GM18861 (cell line): ENCODE data around the gene AP2S1.
"Not testable (repeated sequence)": the region's sequence is repeated elsewhere in the genome, so short reads cannot be mapped to it uniquely, and the experiment has no call there.

ENCODE experiments used
- ATAC-seq: cut with Tn5 transposase; IDR thresholded peaks from one replicate; pipeline ENCODE4 v1.9.1; 2021; ENCODE audit not compliant: unreplicated experiment

AP2S1 gene

GRCh38 chr19:46844067-46844489 is 6.6 kb downstream of the AP2S1 start:
- ATAC-seq, result no peak

- ATAC-seq, result no peak
These were observed 7.9 kb downstream of the AP2S1 start for GRCh38 chr19:46842791-46843190.

- ATAC-seq, result no peak
These were observed 9.1 kb downstream of the AP2S1 start for GRCh38 chr19:46841458-46842083.

- no peak for ATAC-seq
These were observed 10.1 kb downstream of the AP2S1 start for GRCh38 chr19:46840498-46840942.

GRCh38 chr19:46839752-46840497 is 10.7 kb downstream of the AP2S1 start:
- ATAC-seq, result no peak

- ATAC-seq, result no peak
These were observed 12.5 kb downstream of the AP2S1 start for GRCh38 chr19:46838160-46838559.

GRCh38 chr19:46834984-46835383 is 15.7 kb downstream of the AP2S1 start:
- ATAC-seq, result no peak

GRCh38 chr19:46834121-46834520 is 16.5 kb downstream of the AP2S1 start:
- no peak for ATAC-seq

GRCh38 chr19:46830864-46831263 is 19.8 kb downstream of the AP2S1 start:
- ATAC-seq, result no peak

- no peak for ATAC-seq
These were observed 22.2 kb downstream of the AP2S1 start for GRCh38 chr19:46828484-46828883.

- no peak for ATAC-seq
These were observed 25.0 kb downstream of the AP2S1 start for GRCh38 chr19:46825731-46826055.

- no peak for ATAC-seq
These were observed 25.5 kb downstream of the AP2S1 start for GRCh38 chr19:46824890-46825730.

GRCh38 chr19:46823049-46823448 is 27.6 kb downstream of the AP2S1 start:
- no peak for ATAC-seq

GRCh38 chr19:46822410-46822787 is 28.2 kb downstream of the AP2S1 start:
- not testable (repeated sequence) for ATAC-seq

- ATAC-seq, result no peak
These were observed 28.9 kb downstream of the AP2S1 start for GRCh38 chr19:46821512-46822409.

GRCh38 chr19:46818812-46819211 is 31.8 kb downstream of the AP2S1 start:
- no peak for ATAC-seq

GRCh38 chr19:46815833-46816627 is 34.6 kb downstream of the AP2S1 start:
- ATAC-seq, result no peak

- ATAC-seq, result no peak
These were observed 36.7 kb downstream of the AP2S1 start for GRCh38 chr19:46813839-46814358.

GRCh38 chr19:46812977-46813838 is 37.4 kb downstream of the AP2S1 start:
- ATAC-seq, result no peak
